ENCODE data around the gene PPP4R3A.

GRCh38 chr14:91523972-91524371 lies 13.9 kb upstream of the PPP4R3A start:
- TF ChIP-seq CTCF (conservative IDR thresholded peaks at IDR 0.05; ENCODE audit: low read depth, low read length) (no peak), EZH2 (IDR thresholded peaks at IDR 0.05; ENCODE audit: low read length, unreplicated experiment) (no peak)

All from PC-3 (cell line).